ENCODE measurements around the gene ATP6V1F.

The ATP6V1F gene

DNA sequence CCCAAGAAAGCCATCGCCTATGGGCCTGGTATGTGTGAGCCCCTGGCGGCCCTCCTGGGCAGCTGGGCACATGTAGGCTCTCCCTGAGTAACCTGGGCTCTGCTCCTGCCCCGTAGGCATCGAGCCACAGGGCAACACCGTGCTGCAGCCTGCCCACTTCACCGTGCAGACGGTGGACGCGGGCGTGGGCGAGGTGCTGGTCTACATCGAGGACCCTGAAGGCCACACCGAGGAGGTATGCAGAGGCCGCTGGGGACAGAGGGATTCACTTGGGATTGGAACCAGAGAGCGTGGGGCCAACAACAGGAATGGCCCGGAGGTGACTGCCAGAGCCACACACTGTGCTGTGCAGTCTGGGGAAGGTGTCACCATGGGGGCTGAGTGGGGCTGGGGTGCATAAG lies 25.1 kb upstream of the ATP6V1F start:
- H3K27ac ChIP-seq = no peak overlapping the region
- TF ChIP-seq ZFX (IDR thresholded peaks at IDR 0.05) = no peak
- TF ChIP-seq, protein P1, sequence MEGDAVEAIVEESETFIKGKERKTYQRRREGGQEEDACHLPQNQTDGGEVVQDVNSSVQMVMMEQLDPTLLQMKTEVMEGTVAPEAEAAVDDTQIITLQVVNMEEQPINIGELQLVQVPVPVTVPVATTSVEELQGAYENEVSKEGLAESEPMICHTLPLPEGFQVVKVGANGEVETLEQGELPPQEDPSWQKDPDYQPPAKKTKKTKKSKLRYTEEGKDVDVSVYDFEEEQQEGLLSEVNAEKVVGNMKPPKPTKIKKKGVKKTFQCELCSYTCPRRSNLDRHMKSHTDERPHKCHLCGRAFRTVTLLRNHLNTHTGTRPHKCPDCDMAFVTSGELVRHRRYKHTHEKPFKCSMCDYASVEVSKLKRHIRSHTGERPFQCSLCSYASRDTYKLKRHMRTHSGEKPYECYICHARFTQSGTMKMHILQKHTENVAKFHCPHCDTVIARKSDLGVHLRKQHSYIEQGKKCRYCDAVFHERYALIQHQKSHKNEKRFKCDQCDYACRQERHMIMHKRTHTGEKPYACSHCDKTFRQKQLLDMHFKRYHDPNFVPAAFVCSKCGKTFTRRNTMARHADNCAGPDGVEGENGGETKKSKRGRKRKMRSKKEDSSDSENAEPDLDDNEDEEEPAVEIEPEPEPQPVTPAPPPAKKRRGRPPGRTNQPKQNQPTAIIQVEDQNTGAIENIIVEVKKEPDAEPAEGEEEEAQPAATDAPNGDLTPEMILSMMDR (conservative IDR thresholded peaks at IDR 0.05) = no peak

DNA sequence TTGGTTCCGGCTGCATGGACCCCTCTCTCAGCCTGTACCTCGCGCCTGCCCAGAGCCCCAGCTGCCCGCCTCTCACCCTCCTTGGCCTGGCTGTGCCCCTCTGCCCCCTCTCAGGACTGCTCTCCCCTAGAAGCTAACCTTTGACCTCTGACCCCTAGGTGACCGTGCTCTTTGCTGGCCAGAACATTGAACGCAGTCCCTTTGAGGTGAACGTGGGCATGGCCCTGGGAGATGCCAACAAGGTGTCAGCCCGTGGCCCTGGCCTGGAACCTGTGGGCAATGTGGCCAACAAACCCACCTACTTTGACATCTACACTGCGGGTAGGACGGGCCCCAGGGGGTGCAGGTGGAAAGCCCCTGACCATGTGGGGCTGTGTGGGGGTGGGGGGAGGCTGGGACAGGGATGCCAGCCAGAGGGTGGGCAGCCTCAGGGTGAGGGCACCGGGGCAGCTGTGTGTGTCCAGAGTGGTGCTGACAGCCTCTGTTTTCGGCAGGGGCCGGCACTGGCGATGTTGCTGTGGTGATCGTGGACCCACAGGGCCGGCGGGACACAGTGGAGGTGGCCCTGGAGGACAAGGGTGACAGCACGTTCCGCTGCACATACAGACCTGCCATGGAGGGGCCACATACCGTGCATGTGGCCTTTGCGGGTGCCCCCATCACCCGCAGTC lies 24.4 kb upstream of the ATP6V1F start:
- H3K27ac ChIP-seq = no peak overlapping the region
- TF ChIP-seq, protein P1 (conservative IDR thresholded peaks at IDR 0.05) = no peak
- TF ChIP-seq ZFX (IDR thresholded peaks at IDR 0.05) = no peak

DNA sequence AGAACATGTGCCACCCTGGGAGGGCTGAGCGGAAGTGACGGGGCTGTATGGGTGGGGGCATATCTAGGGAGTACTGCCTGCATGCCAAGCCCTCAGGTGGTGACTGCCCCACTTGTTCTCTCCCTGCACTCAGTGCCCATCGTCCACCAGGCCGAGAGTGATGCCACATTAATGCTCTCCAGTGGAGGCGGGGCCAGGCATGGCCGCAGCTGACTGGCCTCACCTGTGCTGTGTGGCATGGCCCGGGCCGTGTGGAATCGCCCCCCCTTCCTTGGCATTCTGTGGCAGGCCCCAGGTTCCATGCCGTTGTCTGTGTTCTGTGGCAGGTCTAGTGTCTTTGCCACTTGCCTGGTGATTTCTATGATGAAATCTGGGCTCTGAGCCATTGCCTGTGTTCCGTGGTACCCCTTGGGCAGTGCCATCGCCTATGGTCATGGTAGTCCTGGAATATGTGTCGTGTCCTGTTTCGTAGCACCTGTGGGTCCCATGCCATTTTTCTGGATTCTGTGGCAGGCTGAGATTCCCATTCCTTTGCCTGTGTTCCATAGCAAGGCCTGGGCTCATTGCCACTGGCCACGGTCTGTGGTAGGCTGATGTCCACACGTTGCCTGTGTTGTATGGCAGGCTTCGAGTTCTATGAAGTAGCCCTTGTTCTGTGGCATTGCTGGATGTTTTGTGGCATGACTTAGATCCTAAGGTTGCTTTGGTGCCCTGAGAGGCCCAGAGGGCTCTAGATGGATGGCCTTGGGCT lies 23.5 kb upstream of the ATP6V1F start:
- TF ChIP-seq, protein P1 (conservative IDR thresholded peaks at IDR 0.05) = no peak
- no peak for TF ChIP-seq ZFX (IDR thresholded peaks at IDR 0.05)

DNA sequence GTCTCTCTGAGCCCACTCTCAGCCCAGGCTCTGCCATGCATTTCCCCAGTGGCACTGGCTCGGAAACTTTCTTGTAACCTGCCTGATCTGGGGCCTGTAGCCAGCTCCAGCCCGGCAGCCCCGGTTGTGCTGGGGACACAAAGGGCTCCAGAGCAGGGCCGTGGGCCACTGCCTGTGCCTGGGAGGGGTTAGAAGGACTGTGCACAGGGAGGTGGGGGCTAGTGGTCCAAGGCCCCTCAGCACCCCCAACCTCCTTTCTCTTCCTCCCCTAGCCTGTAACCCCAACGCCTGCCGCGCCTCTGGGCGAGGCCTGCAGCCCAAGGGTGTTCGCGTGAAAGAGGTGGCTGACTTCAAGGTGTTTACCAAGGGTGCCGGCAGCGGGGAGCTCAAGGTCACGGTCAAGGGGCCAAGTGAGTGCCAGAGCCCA lies 22.9 kb upstream of the ATP6V1F start:
- TF ChIP-seq ZFX (IDR thresholded peaks at IDR 0.05) = no peak
- TF ChIP-seq, protein P1 (conservative IDR thresholded peaks at IDR 0.05) = no peak
- no peak overlapping the region for H3K27ac ChIP-seq

More for the DNA sequence above, 23.5 kb upstream of the ATP6V1F start:
- H3K27ac ChIP-seq = no peak overlapping the region

DNA sequence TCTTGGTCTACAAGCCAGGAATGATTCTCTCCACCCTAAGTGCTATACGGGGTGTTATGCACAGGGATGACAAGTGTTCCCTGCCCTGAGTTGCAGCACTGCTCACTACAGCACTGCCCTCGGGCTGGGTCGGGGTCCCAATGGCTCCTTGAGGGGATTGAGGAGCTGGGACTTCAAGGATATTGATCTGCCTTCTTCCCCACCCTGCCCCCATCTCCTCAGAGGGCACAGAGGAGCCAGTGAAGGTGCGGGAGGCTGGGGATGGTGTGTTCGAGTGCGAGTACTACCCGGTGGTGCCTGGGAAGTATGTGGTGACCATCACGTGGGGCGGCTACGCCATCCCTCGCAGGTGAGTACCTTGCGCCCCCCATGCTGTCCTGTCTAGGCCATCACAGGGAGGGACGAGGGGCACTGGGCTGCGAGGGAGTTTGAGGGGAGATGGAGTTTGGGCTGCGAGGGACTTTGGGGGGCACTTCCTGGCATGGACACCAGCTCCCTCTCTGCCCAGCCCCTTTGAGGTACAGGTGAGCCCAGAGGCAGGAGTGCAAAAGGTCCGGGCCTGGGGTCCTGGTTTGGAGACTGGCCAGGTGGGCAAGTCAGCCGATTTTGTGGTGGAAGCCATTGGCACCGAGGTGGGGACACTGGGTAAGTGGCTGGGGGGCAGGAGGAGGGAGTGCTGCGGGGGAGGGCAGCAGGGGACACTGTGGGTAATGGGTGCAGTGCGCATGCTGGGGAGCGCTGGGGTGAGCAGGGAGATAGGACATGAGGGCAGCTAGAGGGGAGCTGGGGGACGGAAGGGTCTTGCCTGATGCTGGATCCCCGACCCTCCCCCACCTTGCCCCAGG lies 22.1 kb upstream of the ATP6V1F start:
- TF ChIP-seq ZFX (IDR thresholded peaks at IDR 0.05) = no peak
- TF ChIP-seq, protein P1 (conservative IDR thresholded peaks at IDR 0.05) = no peak
- no peak overlapping the region for H3K27ac ChIP-seq

DNA sequence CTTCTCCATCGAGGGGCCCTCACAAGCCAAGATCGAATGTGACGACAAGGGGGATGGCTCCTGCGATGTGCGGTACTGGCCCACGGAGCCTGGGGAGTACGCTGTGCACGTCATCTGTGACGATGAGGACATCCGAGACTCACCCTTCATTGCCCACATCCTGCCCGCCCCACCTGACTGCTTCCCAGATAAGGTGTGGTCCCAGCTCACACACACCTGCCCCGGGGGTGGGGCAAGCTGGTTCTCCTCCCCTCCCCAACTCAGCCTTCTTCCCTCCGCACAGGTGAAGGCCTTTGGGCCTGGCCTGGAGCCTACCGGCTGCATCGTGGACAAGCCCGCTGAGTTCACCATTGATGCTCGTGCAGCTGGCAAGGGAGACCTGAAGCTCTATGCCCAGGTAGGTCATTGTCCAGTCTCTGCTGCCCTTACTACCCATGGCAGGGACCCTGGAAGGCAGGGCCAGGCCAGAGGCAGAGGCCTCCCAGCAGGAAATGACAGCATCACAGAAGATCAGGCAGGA lies 21.4 kb upstream of the ATP6V1F start:
- no peak overlapping the region for H3K27ac ChIP-seq
- TF ChIP-seq ZFX (IDR thresholded peaks at IDR 0.05) = no peak
- TF ChIP-seq, protein P1 (conservative IDR thresholded peaks at IDR 0.05) = no peak
